T-cell (primary cell): ENCODE data around the gene RTTN. TPM values are rescaled to one million over a fixed set of nuclear protein-coding genes. Genes with fewer than 3 reads are reported as not detected.

Experiments
- ATAC-seq, 4 experiments: fragments of 200-7000 bp in 3 of 4; fragments of 150-1000 bp in 1 of 4; cut with Tn5 transposase; replicated peaks in 1 of 4; 1 replicate in 3 of 4; 2 replicates in 1 of 4; pipeline ENCODE4 v1.10.0; 2021; ENCODE audit warnings: moderate library complexity in 3 of 4, mild to moderate bottlenecking in 2 of 4, moderate number of reproducible peaks in 1 of 4
- CTCF ChIA-PET, 2 donors: fragments of 300-600 bp; sonication (Branson Sonifier 250); formaldehyde crosslinking; loops; one replicate each; lab custom pipeline; 2022; ENCODE audit warnings: antibody characterized with exemption in 2 of 2; lab: Charles Lee
- POLR2A ChIA-PET, 2 donors: fragments of 300-600 bp; sonication (Branson Sonifier 250); formaldehyde crosslinking; loops; one replicate each; lab custom pipeline; 2022; ENCODE audit warnings: antibody characterized with exemption in 2 of 2; lab: Charles Lee
- DNase-seq, 35 experiments: peaks; one replicate each; pipeline versions ENCODE4 v3.0.0 to v3.0.0-alpha.2; 2013 to 2023
- H3K27ac ChIP-seq: one replicate; pipeline ENCODE4 v1.5.1; 2013; ENCODE audit warnings: low read length
- H3K27me3 ChIP-seq, 2 experiments: replicated peaks in 1 of 2; 1 replicate in 1 of 2; 2 replicates in 1 of 2; pipeline versions ENCODE4 v1.6.1 to v1.7.0; 2013; ENCODE audit warnings: low read length in 1 of 2, mixed read lengths in 1 of 2; ENCODE audit not compliant: control insufficient read depth in 2 of 2, insufficient read depth in 2 of 2; ENCODE audit errors: extremely low read depth in 1 of 2
- H3K36me3 ChIP-seq, 2 donors: 1 replicate in 1 of 2; 2 replicates in 1 of 2; pipeline versions ENCODE4 v1.6.1 to v1.7.0; 2013; ENCODE audit warnings: low read length in 1 of 2; ENCODE audit not compliant: control insufficient read depth in 2 of 2, insufficient read depth in 1 of 2; ENCODE audit errors: extremely low read depth in 1 of 2
- H3K4me1 ChIP-seq, 2 experiments: 1 replicate in 1 of 2; 2 replicates in 1 of 2; pipeline versions ENCODE4 v1.6.1 to v1.7.0; 2013; ENCODE audit warnings: low read length in 2 of 2, mixed read lengths in 1 of 2; ENCODE audit not compliant: insufficient read depth in 2 of 2, control insufficient read depth in 1 of 2; ENCODE audit errors: extremely low read depth in 1 of 2
- H3K4me3 ChIP-seq, 2 donors: 1 replicate in 1 of 2; 2 replicates in 1 of 2; pipeline versions ENCODE4 v1.5.1 to v1.7.0; 2013; ENCODE audit warnings: mild to moderate bottlenecking in 2 of 2, low read length in 1 of 2, moderate library complexity in 1 of 2; ENCODE audit not compliant: control insufficient read depth in 1 of 2; ENCODE audit errors: extremely low read depth in 1 of 2
- H3K9me3 ChIP-seq: 2 replicates; pipeline ENCODE4 v1.7.0; 2013
- H3K27ac Mint-ChIP-seq, 2 donors: one replicate each; pipeline ENCODE4 v1.8.0; 2020 to 2021; ENCODE audit warnings: mild to moderate bottlenecking in 2 of 2, mixed read lengths in 2 of 2
- H3K27me3 Mint-ChIP-seq, 2 donors: one replicate each; pipeline ENCODE4 v1.8.0; 2021 to 2022; ENCODE audit warnings: mixed read lengths in 2 of 2
- H3K36me3 Mint-ChIP-seq: one replicate; pipeline ENCODE4 v1.8.0; 2021; ENCODE audit warnings: mixed read lengths
- H3K4me1 Mint-ChIP-seq, 3 donors: one replicate each; pipeline ENCODE4 v1.8.0; 2020 to 2022; ENCODE audit warnings: mixed read lengths in 3 of 3, mild to moderate bottlenecking in 1 of 3
- H3K4me3 Mint-ChIP-seq, 3 donors: one replicate each; pipeline ENCODE4 v1.8.0; 2020 to 2022; ENCODE audit warnings: mild to moderate bottlenecking in 3 of 3, mixed read lengths in 3 of 3, moderate library complexity in 3 of 3
- H3K9me3 Mint-ChIP-seq, 3 donors: one replicate each; pipeline ENCODE4 v1.8.0; 2020 to 2022; ENCODE audit warnings: mixed read lengths in 3 of 3
- WGBS: methylation state at CpG from one replicate; pipeline ENCODE4 v1.1.5; 2013; ENCODE audit warnings: missing lambda C conversion rate; ENCODE audit not compliant: insufficient coverage; 5-methylcytosine and 5-hydroxymethylcytosine counted together
- total RNA-seq, 35 experiments: library from RNA in 6 of 35; stranded (reverse) in 6 of 35; fragments of 120-200 nt in 1 of 35; gene quantifications; one replicate each; pipeline versions ENCODE4 v1.2.1 to v1.2.4 and lab custom pipeline; 2013 to 2026

RTTN gene
- total RNA-seq, 5 donors from 2014 or later (not counting 1 experiment from before 2014, with no cell fraction given), result 17.8 to 31.7 (median 19.4) TPM

GRCh38 chr18:70028734-70029133 lies 176.8 kb downstream of the RTTN start:
- Histone ChIP-seq H3K27me3 (no peaks in the 10 kb centered on the region), H3K4me1 (no peaks in the 10 kb centered on the region), H3K4me3 (no peak overlapping the region), H3K9me3 (no peaks in the 10 kb centered on the region), H3K27ac (no peak overlapping the region), H3K36me3 (peaks cover 0 to 15% of the 10 kb centered on the region in 2 donors)
- WGBS, result 86% methylated on average over 1 of the region's 3 CpGs
- DNase-seq, result no peak
- no peak for ATAC-seq
- CTCF ChIA-PET, result no interaction called here
- Mint-ChIP-seq H3K27ac (no peak overlapping the region), H3K4me1 (no peaks in the 10 kb centered on the region), H3K4me3 (no peak overlapping the region), H3K36me3 (peaks cover 69% of the 10 kb centered on the region), H3K9me3 (no peaks in the 10 kb centered on the region), H3K27me3 (no peaks in the 10 kb centered on the region)
- POLR2A ChIA-PET, result interaction anchor here in 1 of 2 donors (0.7 kb wide), 1 partner anchor 24 kb away, joined by 4 read pairs; no protein-coding TSS in a partner anchor

- CTCF ChIA-PET, result interaction anchor here in 1 of 2 donors (0.6 kb wide), 1 partner anchor 178 kb away, joined by 4 read pairs; no protein-coding TSS in a partner anchor
- Mint-ChIP-seq H3K27ac (no peak overlapping the region), H3K27me3 (no peaks in the 10 kb centered on the region), H3K9me3 (no peaks in the 10 kb centered on the region), H3K4me3 (no peak overlapping the region), H3K4me1 (no peaks in the 10 kb centered on the region), H3K36me3 (peaks cover 70% of the 10 kb centered on the region)
- 90% methylated on average over 2 of the region's 3 CpGs for WGBS
- Histone ChIP-seq H3K9me3 (no peaks in the 10 kb centered on the region), H3K27ac (no peak overlapping the region), H3K27me3 (no peaks in the 10 kb centered on the region), H3K4me1 (no peaks in the 10 kb centered on the region), H3K36me3 (peaks cover 0 to 15% of the 10 kb centered on the region in 2 donors), H3K4me3 (no peak overlapping the region)
- POLR2A ChIA-PET, result no interaction called here
- DNase-seq, result no peak
- no peak for ATAC-seq
These were observed 177.4 kb downstream of the RTTN start for GRCh38 chr18:70028084-70028483.

- H3K27ac Mint-ChIP-seq, result no peak overlapping the region
- WGBS, result 94% methylated on average over 5 of the region's 5 CpGs
- no peaks in the 10 kb centered on the region for H3K27me3 Mint-ChIP-seq
- no peak overlapping the region for H3K4me3 ChIP-seq
- no peaks in the 10 kb centered on the region for H3K4me1 Mint-ChIP-seq
- H3K9me3 Mint-ChIP-seq, result no peaks in the 10 kb centered on the region
- ATAC-seq (no peak), DNase-seq (no peak)
- H3K27ac ChIP-seq, result no peak overlapping the region
- H3K4me3 Mint-ChIP-seq, result no peak overlapping the region
- no peaks in the 10 kb centered on the region for H3K4me1 ChIP-seq
- CTCF ChIA-PET, result no interaction called here
- POLR2A ChIA-PET, result interaction anchor here in 1 of 2 donors (0.6 kb wide), 1 partner anchor 69 kb away, joined by 3 read pairs; no protein-coding TSS in a partner anchor
- no peaks in the 10 kb centered on the region for H3K27me3 ChIP-seq
- H3K36me3 Mint-ChIP-seq, result peaks cover 65% of the 10 kb centered on the region
- H3K36me3 ChIP-seq, result peaks cover 0 to 16% of the 10 kb centered on the region in 2 donors
- no peaks in the 10 kb centered on the region for H3K9me3 ChIP-seq
These were observed 179.9 kb downstream of the RTTN start for GRCh38 chr18:70025580-70025979.

- Histone ChIP-seq H3K4me1 (no peaks in the 10 kb centered on the region), H3K4me3 (no peak overlapping the region), H3K36me3 (peaks cover 0 to 20% of the 10 kb centered on the region in 2 donors), H3K27ac (no peak overlapping the region), H3K9me3 (no peaks in the 10 kb centered on the region), H3K27me3 (no peaks in the 10 kb centered on the region)
- WGBS, result no CpG with 5 or more reads among the region's 3 CpGs
- Mint-ChIP-seq H3K27me3 (no peaks in the 10 kb centered on the region), H3K36me3 (peaks cover 62% of the 10 kb centered on the region), H3K4me3 (no peak overlapping the region), H3K4me1 (no peaks in the 10 kb centered on the region), H3K9me3 (no peaks in the 10 kb centered on the region), H3K27ac (no peak overlapping the region)
- DNase-seq, result no peak
- POLR2A ChIA-PET, result interaction anchor here in 1 of 2 donors (0.5 kb wide), 1 partner anchor 186 kb away, joined by 4 read pairs; no protein-coding TSS in a partner anchor
- CTCF ChIA-PET, result no interaction called here
- ATAC-seq, result no peak
These were observed 180.7 kb downstream of the RTTN start for GRCh38 chr18:70024829-70025228.

GRCh38 chr18:70024093-70024492 lies 181.4 kb downstream of the RTTN start:
- Mint-ChIP-seq H3K27ac (no peak overlapping the region), H3K27me3 (no peaks in the 10 kb centered on the region), H3K4me1 (no peaks in the 10 kb centered on the region), H3K36me3 (peaks cover 62% of the 10 kb centered on the region), H3K4me3 (no peak overlapping the region), H3K9me3 (no peaks in the 10 kb centered on the region)
- Histone ChIP-seq H3K36me3 (peaks cover 0 to 20% of the 10 kb centered on the region in 2 donors), H3K27ac (no peak overlapping the region), H3K4me3 (no peak overlapping the region), H3K27me3 (no peaks in the 10 kb centered on the region), H3K4me1 (no peaks in the 10 kb centered on the region), H3K9me3 (no peaks in the 10 kb centered on the region)
- DNase-seq (no peak), ATAC-seq (no peak)
- 100% methylated on average over 2 of the region's 2 CpGs for WGBS
- ChIA-PET CTCF (interaction anchor here in 1 of 2 donors (0.6 kb wide), 1 partner anchor 178 kb away, joined by 3 read pairs; no protein-coding TSS in a partner anchor), POLR2A (interaction anchor here in 1 of 2 donors (0.5 kb wide), 1 partner anchor 185 kb away, joined by 4 read pairs; no protein-coding TSS in a partner anchor)

- DNase-seq (no peak), ATAC-seq (no peak)
- WGBS, result 100% methylated on average over 1 of the region's 3 CpGs
- peaks cover 0 to 20% of the 10 kb centered on the region in 2 donors for H3K36me3 ChIP-seq
- H3K4me3 ChIP-seq, result no peak overlapping the region
- no peaks in the 10 kb centered on the region for H3K9me3 ChIP-seq
- Mint-ChIP-seq H3K27me3 (no peaks in the 10 kb centered on the region), H3K27ac (no peak overlapping the region), H3K4me3 (no peak overlapping the region), H3K9me3 (no peaks in the 10 kb centered on the region), H3K36me3 (peaks cover 67% of the 10 kb centered on the region), H3K4me1 (no peaks in the 10 kb centered on the region)
- H3K27ac ChIP-seq, result no peak overlapping the region
- H3K27me3 ChIP-seq, result no peaks in the 10 kb centered on the region
- H3K4me1 ChIP-seq, result no peaks in the 10 kb centered on the region
- CTCF ChIA-PET, result no interaction called here
- POLR2A ChIA-PET, result no interaction called here
These were observed 182.9 kb downstream of the RTTN start for GRCh38 chr18:70022636-70023035.
